ENCODE results near the gene PTPRM. TPM values are rescaled to one million over a fixed set of nuclear protein-coding genes. Genes with fewer than 3 reads are reported as not detected.

Gene PTPRM
- total RNA-seq, 1 donor from 2014 or later: 13.9 TPM

DNA sequence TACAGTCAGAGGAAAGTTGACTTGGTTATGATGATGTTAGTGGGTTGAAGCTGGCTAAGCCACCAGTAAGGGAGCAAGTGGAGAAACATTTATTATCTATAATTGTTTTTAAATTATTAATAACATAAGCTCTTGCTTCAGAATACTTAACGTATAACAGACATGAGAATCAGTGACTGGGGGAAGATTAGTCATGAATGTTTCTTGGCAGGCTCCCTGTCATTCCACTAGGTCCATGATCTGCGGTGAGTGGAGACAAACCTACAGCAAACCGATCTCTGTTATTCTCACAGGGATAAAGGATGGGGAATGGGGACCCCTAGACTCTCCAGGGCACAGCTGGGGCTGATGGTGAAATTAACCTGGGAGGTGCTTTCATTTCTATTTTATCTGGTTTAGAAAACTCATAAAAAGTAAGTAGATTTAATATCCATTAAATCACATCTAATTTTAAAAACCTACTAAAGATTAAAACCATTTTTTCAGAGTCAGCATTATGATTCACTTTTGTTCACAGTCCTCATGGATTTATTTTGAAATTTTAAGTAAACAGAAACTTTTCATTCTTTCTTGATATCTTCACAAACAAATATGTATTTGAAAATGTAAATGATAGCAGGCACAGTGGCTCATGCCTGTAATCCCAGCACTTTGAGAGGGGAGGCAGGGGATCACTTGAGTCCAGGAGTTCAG lies 420.3 kb downstream of the PTPRM start:
- Mint-ChIP-seq H3K27ac (no peak overlapping the region), H3K4me1 (peaks cover 21% of the 10 kb centered on the region), H3K9me3 (peaks cover 10% of the 10 kb centered on the region), H3K4me3 (no peak overlapping the region), H3K36me3 (peaks cover 11% of the 10 kb centered on the region), H3K27me3 (ENCODE audit: insufficient read depth, low read depth) (peaks cover 3% of the 10 kb centered on the region)
- H3K27ac ChIP-seq: no peak overlapping the region
- no peak for DNase-seq (ENCODE audit: low spot score)
- no peaks in the 10 kb centered on the region for H3K4me1 ChIP-seq
- no peak overlapping the region for H3K9ac ChIP-seq
- TF ChIP-seq EZH2 (IDR thresholded peaks at IDR 0.05) (no peak), EZH2phosphoT487 (IDR thresholded peaks at IDR 0.05) (no peak)
- TF ChIP-seq, protein P1, sequence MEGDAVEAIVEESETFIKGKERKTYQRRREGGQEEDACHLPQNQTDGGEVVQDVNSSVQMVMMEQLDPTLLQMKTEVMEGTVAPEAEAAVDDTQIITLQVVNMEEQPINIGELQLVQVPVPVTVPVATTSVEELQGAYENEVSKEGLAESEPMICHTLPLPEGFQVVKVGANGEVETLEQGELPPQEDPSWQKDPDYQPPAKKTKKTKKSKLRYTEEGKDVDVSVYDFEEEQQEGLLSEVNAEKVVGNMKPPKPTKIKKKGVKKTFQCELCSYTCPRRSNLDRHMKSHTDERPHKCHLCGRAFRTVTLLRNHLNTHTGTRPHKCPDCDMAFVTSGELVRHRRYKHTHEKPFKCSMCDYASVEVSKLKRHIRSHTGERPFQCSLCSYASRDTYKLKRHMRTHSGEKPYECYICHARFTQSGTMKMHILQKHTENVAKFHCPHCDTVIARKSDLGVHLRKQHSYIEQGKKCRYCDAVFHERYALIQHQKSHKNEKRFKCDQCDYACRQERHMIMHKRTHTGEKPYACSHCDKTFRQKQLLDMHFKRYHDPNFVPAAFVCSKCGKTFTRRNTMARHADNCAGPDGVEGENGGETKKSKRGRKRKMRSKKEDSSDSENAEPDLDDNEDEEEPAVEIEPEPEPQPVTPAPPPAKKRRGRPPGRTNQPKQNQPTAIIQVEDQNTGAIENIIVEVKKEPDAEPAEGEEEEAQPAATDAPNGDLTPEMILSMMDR (IDR thresholded peaks at IDR 0.05): no peak
- H3F3A ChIP-seq (ENCODE audit: low read depth): peaks cover 19% of the 10 kb centered on the region
- no peaks in the 10 kb centered on the region for H3K27me3 ChIP-seq
- no peaks in the 10 kb centered on the region for H3K36me3 ChIP-seq
- H3K4me2 ChIP-seq: no peak overlapping the region
- no peak overlapping the region for H2AFZ ChIP-seq (replicated peaks)
- no peaks in the 10 kb centered on the region for H3K9me3 ChIP-seq (ENCODE audit: low read depth)
- H3K79me2 ChIP-seq (ENCODE audit: low read depth): no peaks in the 10 kb centered on the region
- H3K4me3 ChIP-seq: no peak overlapping the region
- H4K20me1 ChIP-seq (ENCODE audit: low read depth): no peaks in the 10 kb centered on the region

DNA sequence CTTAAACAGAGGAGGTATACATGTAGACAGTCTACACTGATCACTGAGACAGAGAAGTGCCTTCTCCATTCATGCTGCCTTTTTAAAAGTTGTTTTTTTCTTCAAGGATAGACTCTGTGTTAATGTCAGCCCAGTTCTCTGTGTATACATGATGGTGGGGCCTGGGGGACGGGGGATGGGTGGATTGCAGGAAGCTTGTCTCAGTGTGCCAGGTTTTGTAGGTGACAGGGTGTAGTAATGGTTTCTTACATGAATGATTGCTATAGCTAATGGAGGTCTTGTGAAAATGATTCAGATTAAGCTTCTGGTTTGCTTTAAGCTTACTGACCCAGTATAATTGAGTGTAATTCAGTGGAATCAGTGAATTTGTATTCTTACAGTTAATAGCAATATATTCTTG lies 423.6 kb downstream of the PTPRM start:
- H3K27ac ChIP-seq: no peak overlapping the region
- H3K36me3 ChIP-seq: no peaks in the 10 kb centered on the region

DNA sequence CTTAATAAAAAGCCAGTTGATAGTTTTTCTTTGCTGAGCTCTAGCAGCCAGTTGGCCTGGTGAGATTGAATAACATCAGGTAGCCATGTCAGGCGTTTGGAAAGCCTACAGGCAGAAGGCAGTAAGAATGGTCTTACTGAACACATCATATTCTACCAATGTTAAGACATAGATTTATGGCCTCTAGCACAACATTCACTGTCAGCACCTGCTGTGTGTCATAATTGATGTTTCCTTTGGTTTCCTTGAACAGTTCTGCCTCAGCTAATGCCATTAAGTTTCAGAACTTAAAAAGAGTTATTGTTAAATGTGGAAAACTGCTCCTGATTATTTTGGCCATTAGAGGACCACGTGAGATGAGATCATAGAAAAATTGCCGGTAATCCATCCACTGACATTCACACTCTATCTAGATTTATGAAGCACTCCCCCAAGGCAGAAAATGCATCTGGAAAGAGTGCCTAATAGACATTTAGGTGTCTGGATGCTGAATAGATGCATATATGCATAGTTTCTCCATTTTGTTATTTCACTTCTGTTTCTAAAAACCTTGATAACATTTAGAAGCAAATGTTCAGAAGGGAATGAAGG lies 434.7 kb downstream of the PTPRM start:
- no peak for TF ChIP-seq EZH2phosphoT487 (IDR thresholded peaks at IDR 0.05)
- TF ChIP-seq EZH2 (IDR thresholded peaks at IDR 0.05): no peak
- no peaks in the 10 kb centered on the region for H4K20me1 ChIP-seq (ENCODE audit: low read depth)
- H3K27me3 ChIP-seq: no peaks in the 10 kb centered on the region
- no peaks in the 10 kb centered on the region for H3K27me3 Mint-ChIP-seq (ENCODE audit: insufficient read depth, low read depth)
- no peak overlapping the region for H3K9ac ChIP-seq
- H3K4me3 Mint-ChIP-seq: no peak overlapping the region
- no peak overlapping the region for H3K27ac Mint-ChIP-seq
- H3K4me3 ChIP-seq: no peak overlapping the region
- no peaks in the 10 kb centered on the region for H3F3A ChIP-seq (ENCODE audit: low read depth)
- no peak overlapping the region for H2AFZ ChIP-seq (replicated peaks)
- H3K79me2 ChIP-seq (ENCODE audit: low read depth): no peaks in the 10 kb centered on the region
- no peaks in the 10 kb centered on the region for H3K9me3 Mint-ChIP-seq
- H3K9me3 ChIP-seq (ENCODE audit: low read depth): no peaks in the 10 kb centered on the region
- H3K4me1 Mint-ChIP-seq: peaks cover 29% of the 10 kb centered on the region
- no peaks in the 10 kb centered on the region for H3K36me3 Mint-ChIP-seq
- peaks cover 7% of the 10 kb centered on the region for H3K4me1 ChIP-seq
- no peaks in the 10 kb centered on the region for H3K36me3 ChIP-seq
- DNase-seq (ENCODE audit: low spot score): no peak
- no peak overlapping the region for H3K27ac ChIP-seq
- H3K4me2 ChIP-seq: no peak overlapping the region

More for the DNA sequence above, 423.6 kb downstream of the PTPRM start:
- H3K4me1 Mint-ChIP-seq: peaks cover 12% of the 10 kb centered on the region
- H3K4me3 Mint-ChIP-seq: no peak overlapping the region
- peaks cover 15% of the 10 kb centered on the region for H3K36me3 Mint-ChIP-seq
- TF ChIP-seq EZH2 (IDR thresholded peaks at IDR 0.05) (no peak), EZH2phosphoT487 (IDR thresholded peaks at IDR 0.05) (no peak)
- TF ChIP-seq, protein P1 (IDR thresholded peaks at IDR 0.05): no peak
- Histone ChIP-seq H3K9me3 (ENCODE audit: low read depth) (no peaks in the 10 kb centered on the region), H3K4me2 (no peak overlapping the region), H3K4me3 (no peak overlapping the region), H3F3A (ENCODE audit: low read depth) (peaks cover 7% of the 10 kb centered on the region), H3K79me2 (ENCODE audit: low read depth) (no peaks in the 10 kb centered on the region), H3K27me3 (no peaks in the 10 kb centered on the region), H3K9ac (no peak overlapping the region), H3K4me1 (no peaks in the 10 kb centered on the region), H2AFZ (replicated peaks) (no peak overlapping the region), H4K20me1 (ENCODE audit: low read depth) (no peaks in the 10 kb centered on the region)
- no peak overlapping the region for H3K27ac Mint-ChIP-seq
- H3K9me3 Mint-ChIP-seq: peaks cover 24% of the 10 kb centered on the region
- H3K27me3 Mint-ChIP-seq (ENCODE audit: insufficient read depth, low read depth): peaks cover 3% of the 10 kb centered on the region
- no peak for DNase-seq (ENCODE audit: low spot score)

All from neural progenitor cell (in vitro differentiated cells).